ENCODE data around the gene AGBL3.

GRCh38 chr7:134996097-134996550, 9.8 kb downstream of the AGBL3 start:
- TF ChIP-seq FOXA1 (IDR thresholded peaks at IDR 0.05) = no peak
- TF ChIP-seq FOXM1 (IDR thresholded peaks at IDR 0.05; ENCODE audit: borderline replicate concordance) = no peak
- TF ChIP-seq SP1 (IDR thresholded peaks at IDR 0.05) = no peak
- no peak for TF ChIP-seq BHLHE40 (IDR thresholded peaks at IDR 0.05; ENCODE audit: borderline replicate concordance)
- no peak for TF ChIP-seq ELF4 (IDR thresholded peaks at IDR 0.05)
- TF ChIP-seq LEF1 (IDR thresholded peaks at IDR 0.05; ENCODE audit: borderline replicate concordance) = no peak
- TF ChIP-seq L3MBTL2 (conservative IDR thresholded peaks at IDR 0.05) = no peak
- TF ChIP-seq SUZ12 (IDR thresholded peaks at IDR 0.05) = no peak
- no peak for TF ChIP-seq TARDBP (IDR thresholded peaks at IDR 0.05)
- no peak for TF ChIP-seq ZNF384 (IDR thresholded peaks at IDR 0.05)
- TF ChIP-seq FOXK2 (IDR thresholded peaks at IDR 0.05) = no peak
- no peak for TF ChIP-seq CTBP1 (IDR thresholded peaks at IDR 0.05; ENCODE audit: borderline replicate concordance)
- TF ChIP-seq NFRKB (IDR thresholded peaks at IDR 0.05) = no peak
- no peak for TF ChIP-seq HDGF (IDR thresholded peaks at IDR 0.05; ENCODE audit: borderline replicate concordance)

Measured in HEK293T (cell line).